Osteocyte (in vitro differentiated cells): ENCODE results near the gene DPP6. TPM values are rescaled to one million over a fixed set of nuclear protein-coding genes. Genes with fewer than 3 reads are reported as not detected.

Source experiments
- DNase-seq: peaks from one replicate; pipeline ENCODE4 v3.0.0; 2021; ENCODE audit warnings: mixed read lengths; ENCODE audit not compliant: unreplicated experiment; ENCODE audit errors: extremely low spot score
- H3K27ac Mint-ChIP-seq: one replicate; pipeline ENCODE4 v1.8.0; 2021; ENCODE audit warnings: mild to moderate bottlenecking, mixed read lengths; ENCODE audit not compliant: unreplicated experiment
- H3K27me3 Mint-ChIP-seq: one replicate; pipeline ENCODE4 v1.8.0; 2021; ENCODE audit warnings: mixed read lengths; ENCODE audit not compliant: unreplicated experiment
- H3K36me3 Mint-ChIP-seq: one replicate; pipeline ENCODE4 v1.8.0; 2021; ENCODE audit warnings: mixed read lengths; ENCODE audit not compliant: unreplicated experiment
- H3K4me1 Mint-ChIP-seq: one replicate; pipeline ENCODE4 v1.8.0; 2021; ENCODE audit warnings: mixed read lengths; ENCODE audit not compliant: unreplicated experiment
- H3K4me3 Mint-ChIP-seq: one replicate; pipeline ENCODE4 v1.8.0; 2021; ENCODE audit warnings: mild to moderate bottlenecking, moderate library complexity, mixed read lengths; ENCODE audit not compliant: unreplicated experiment
- H3K9me3 Mint-ChIP-seq: one replicate; pipeline ENCODE4 v1.8.0; 2021; ENCODE audit warnings: mixed read lengths; ENCODE audit not compliant: unreplicated experiment
- total RNA-seq: library from RNA; stranded (reverse); gene quantifications from 2 replicates; pipeline ENCODE4 v1.2.1, GENCODE V29; 2021
- TF ChIP-seq, protein P1 (sequence below): fragments of 200-600 bp; sonication (generic); IDR thresholded peaks from 2 replicates; pipeline ENCODE4 v1.5.0; 2021; ENCODE audit warnings: antibody characterized with exemption, mild to moderate bottlenecking, moderate library complexity

DPP6 gene
- total RNA-seq, 1 donor from 2014 or later = not detected

DNA sequence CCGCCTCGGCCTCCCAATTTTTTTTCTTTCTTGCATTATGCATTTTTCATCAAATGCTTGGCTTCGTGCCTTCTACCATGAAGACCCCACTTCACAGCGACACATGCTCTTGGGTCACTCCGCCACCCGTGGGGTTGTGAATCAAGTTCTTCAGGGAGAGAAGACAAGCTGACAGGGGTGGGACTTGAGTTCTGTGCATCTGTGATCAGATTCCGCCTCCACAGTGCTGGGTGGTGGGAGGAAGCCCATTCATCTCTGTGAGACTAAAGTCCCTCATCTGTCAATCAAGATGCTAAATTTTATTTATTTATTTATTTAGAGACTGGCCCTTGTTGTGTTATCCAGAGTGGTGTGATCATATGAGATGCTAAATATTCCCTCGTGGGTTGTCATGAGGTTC, 333.0 kb downstream of the DPP6 start:
- no peaks in the 10 kb centered on the region for H3K36me3 Mint-ChIP-seq
- H3K4me1 Mint-ChIP-seq = no peaks in the 10 kb centered on the region
- H3K9me3 Mint-ChIP-seq = peaks cover 53% of the 10 kb centered on the region
- no peak overlapping the region for H3K4me3 Mint-ChIP-seq
- DNase-seq = no peak
- no peaks in the 10 kb centered on the region for H3K27me3 Mint-ChIP-seq
- TF ChIP-seq, protein P1, sequence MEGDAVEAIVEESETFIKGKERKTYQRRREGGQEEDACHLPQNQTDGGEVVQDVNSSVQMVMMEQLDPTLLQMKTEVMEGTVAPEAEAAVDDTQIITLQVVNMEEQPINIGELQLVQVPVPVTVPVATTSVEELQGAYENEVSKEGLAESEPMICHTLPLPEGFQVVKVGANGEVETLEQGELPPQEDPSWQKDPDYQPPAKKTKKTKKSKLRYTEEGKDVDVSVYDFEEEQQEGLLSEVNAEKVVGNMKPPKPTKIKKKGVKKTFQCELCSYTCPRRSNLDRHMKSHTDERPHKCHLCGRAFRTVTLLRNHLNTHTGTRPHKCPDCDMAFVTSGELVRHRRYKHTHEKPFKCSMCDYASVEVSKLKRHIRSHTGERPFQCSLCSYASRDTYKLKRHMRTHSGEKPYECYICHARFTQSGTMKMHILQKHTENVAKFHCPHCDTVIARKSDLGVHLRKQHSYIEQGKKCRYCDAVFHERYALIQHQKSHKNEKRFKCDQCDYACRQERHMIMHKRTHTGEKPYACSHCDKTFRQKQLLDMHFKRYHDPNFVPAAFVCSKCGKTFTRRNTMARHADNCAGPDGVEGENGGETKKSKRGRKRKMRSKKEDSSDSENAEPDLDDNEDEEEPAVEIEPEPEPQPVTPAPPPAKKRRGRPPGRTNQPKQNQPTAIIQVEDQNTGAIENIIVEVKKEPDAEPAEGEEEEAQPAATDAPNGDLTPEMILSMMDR = no peak
- H3K27ac Mint-ChIP-seq = no peak overlapping the region

DNA sequence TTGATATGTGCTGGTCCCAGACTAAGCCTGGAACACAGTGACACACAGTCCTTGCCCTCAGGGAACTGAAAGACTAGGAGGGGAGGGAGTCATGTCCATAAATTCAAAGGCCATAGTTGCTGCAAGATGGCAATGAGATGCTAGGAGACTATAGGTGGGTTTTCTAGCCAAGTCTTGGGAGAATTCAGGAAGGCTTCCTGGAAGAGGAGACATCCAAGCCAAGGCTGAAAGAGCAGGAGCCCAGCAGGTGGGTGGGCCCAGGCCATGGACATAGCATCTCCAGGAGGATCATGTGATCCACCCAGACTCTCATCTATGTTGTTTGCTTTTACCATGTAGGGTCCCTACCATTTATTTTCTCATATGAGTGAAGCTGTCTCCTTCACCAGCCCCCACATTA, 335.1 kb downstream of the DPP6 start:
- Mint-ChIP-seq H3K27me3 (no peaks in the 10 kb centered on the region), H3K9me3 (peaks cover 57% of the 10 kb centered on the region), H3K4me3 (no peak overlapping the region), H3K27ac (no peak overlapping the region), H3K36me3 (no peaks in the 10 kb centered on the region), H3K4me1 (no peaks in the 10 kb centered on the region)
- TF ChIP-seq, protein P1 = no peak
- DNase-seq = no peak

DNA sequence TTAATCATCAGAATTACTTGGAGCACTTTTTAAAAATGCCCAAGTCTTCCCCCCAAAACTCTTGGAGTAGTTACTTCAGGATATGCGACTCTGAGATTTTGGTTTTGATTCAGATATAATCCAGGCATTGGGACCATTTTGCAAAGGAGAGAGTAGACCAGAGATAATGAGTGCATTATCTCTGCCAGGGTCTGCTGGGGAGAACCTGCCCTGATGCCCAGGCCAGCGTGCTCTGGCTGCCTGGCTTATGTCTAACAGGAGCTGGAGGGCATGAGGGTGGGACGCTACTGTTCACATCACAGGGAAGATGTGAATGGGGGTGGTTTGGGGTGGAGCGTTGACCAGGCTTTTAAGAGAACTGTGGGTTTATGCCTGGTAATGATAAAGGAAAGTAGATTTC, 336.2 kb downstream of the DPP6 start:
- Mint-ChIP-seq H3K36me3 (no peaks in the 10 kb centered on the region), H3K9me3 (peaks cover 64% of the 10 kb centered on the region), H3K4me3 (no peak overlapping the region), H3K4me1 (no peaks in the 10 kb centered on the region), H3K27me3 (no peaks in the 10 kb centered on the region), H3K27ac (no peak overlapping the region)
- no peak for DNase-seq
- TF ChIP-seq, protein P1 = no peak

DNA sequence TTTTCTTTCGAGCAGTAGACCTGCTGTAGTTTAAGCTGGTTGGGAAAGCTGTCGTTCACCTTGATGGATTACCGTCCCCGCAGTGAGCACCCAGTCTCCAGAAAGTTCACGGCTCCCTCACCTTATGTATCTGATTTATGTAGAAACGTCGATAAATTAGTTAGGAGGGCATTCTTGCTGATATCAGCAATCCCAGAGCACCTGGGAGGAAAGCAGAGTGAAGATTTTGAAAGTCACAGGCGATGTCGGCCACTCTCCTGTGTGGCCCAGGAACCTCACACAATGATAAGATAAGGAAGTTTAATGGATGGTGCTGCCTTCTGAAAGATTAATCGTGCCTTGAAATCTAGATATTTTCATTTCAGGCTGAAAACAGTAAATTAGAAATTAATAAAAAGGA, 336.8 kb downstream of the DPP6 start:
- no peak overlapping the region for H3K27ac Mint-ChIP-seq
- no peak overlapping the region for H3K4me3 Mint-ChIP-seq
- no peak for DNase-seq
- no peaks in the 10 kb centered on the region for H3K27me3 Mint-ChIP-seq
- H3K36me3 Mint-ChIP-seq = no peaks in the 10 kb centered on the region
- no peaks in the 10 kb centered on the region for H3K4me1 Mint-ChIP-seq
- TF ChIP-seq, protein P1 = no peak
- H3K9me3 Mint-ChIP-seq = peaks cover 66% of the 10 kb centered on the region

DNA sequence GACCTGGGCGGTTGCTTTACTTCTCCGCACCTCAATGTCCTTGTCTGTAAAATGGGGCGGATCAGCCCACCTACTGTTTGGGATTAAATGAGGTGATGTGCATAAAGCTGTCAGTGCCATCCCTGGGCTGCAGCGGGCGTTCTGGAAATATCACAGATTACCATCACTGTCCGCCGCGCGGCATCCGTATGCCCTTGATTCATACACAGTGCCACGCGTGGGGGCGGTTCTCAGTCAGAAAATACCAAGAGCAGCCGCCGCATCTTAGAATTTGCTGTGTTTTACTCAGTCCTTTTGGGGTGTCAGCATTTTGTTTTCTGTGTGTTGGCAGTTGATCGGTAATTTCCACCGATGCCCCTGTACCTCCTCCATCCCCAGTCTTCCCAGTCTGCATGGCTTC, 338.8 kb downstream of the DPP6 start:
- Mint-ChIP-seq H3K4me1 (no peaks in the 10 kb centered on the region), H3K27me3 (no peaks in the 10 kb centered on the region), H3K36me3 (no peaks in the 10 kb centered on the region), H3K4me3 (no peak overlapping the region), H3K27ac (no peak overlapping the region), H3K9me3 (peaks cover 78% of the 10 kb centered on the region)
- TF ChIP-seq, protein P1 = no peak
- no peak for DNase-seq
